Measurements from ENCODE around the gene LPCAT3.
"Not testable (repeated sequence)": the region's sequence is repeated elsewhere in the genome, so short reads cannot be mapped to it uniquely, and the experiment has no call there.

Gene LPCAT3

GRCh38 chr12:7047306-7047705 is 29.0 kb upstream of the LPCAT3 start:
- DNase-seq (ENCODE audit: low read depth), result peak; percentile 14
- H3K4me3 ChIP-seq (replicated peaks; ENCODE audit: low read depth, low read length), result no peak overlapping the region
- no peak for TF ChIP-seq CTCF (IDR thresholded peaks at IDR 0.05; ENCODE audit: low read length, missing control alignments)

- no peak for DNase-seq (ENCODE audit: low read depth)
- TF ChIP-seq CTCF (IDR thresholded peaks at IDR 0.05; ENCODE audit: low read length, missing control alignments), result no peak
- H3K4me3 ChIP-seq (replicated peaks; ENCODE audit: low read depth, low read length), result no peak overlapping the region
These were observed 28.3 kb upstream of the LPCAT3 start for GRCh38 chr12:7046383-7047105.

- DNase-seq (ENCODE audit: low read depth), result no peak
- no peak for TF ChIP-seq CTCF (IDR thresholded peaks at IDR 0.05; ENCODE audit: low read length, missing control alignments)
- no peak overlapping the region for H3K4me3 ChIP-seq (replicated peaks; ENCODE audit: low read depth, low read length)
These were observed 27.6 kb upstream of the LPCAT3 start for GRCh38 chr12:7045913-7046312.

GRCh38 chr12:7042842-7043241 is 24.6 kb upstream of the LPCAT3 start:
- DNase-seq (ENCODE audit: low read depth), result peak; percentile 70
- peak; percentile 56 for TF ChIP-seq CTCF (IDR thresholded peaks at IDR 0.05; ENCODE audit: low read length, missing control alignments)
- H3K4me3 ChIP-seq (replicated peaks; ENCODE audit: low read depth, low read length), result no peak overlapping the region

GRCh38 chr12:7039403-7039802 is 21.1 kb upstream of the LPCAT3 start:
- DNase-seq (ENCODE audit: low read depth), result no peak
- TF ChIP-seq CTCF (IDR thresholded peaks at IDR 0.05; ENCODE audit: low read length, missing control alignments), result no peak
- no peak overlapping the region for H3K4me3 ChIP-seq (replicated peaks; ENCODE audit: low read depth, low read length)

- TF ChIP-seq CTCF (IDR thresholded peaks at IDR 0.05; ENCODE audit: low read length, missing control alignments), result no peak
- no peak overlapping the region for H3K4me3 ChIP-seq (replicated peaks; ENCODE audit: low read depth, low read length)
- DNase-seq (ENCODE audit: low read depth), result no peak
These were observed 20.3 kb upstream of the LPCAT3 start for GRCh38 chr12:7038591-7038990.

GRCh38 chr12:7037411-7037810 is 19.1 kb upstream of the LPCAT3 start:
- not testable (repeated sequence) for DNase-seq (ENCODE audit: low read depth); H3K4me3 ChIP-seq (replicated peaks; ENCODE audit: low read depth, low read length)
